Loucy (cell line): Measurements from ENCODE around the gene PCDHB11.
"Not testable (repeated sequence)": the region's sequence is repeated elsewhere in the genome, so short reads cannot be mapped to it uniquely, and the experiment has no call there.

Experiments used
- CTCF ChIP-seq: fragments of 200-600 bp; sonication (generic); conservative IDR thresholded peaks from 2 replicates; pipeline ENCODE4 v1.5.1; 2014; ENCODE audit warnings: mild to moderate bottlenecking, antibody characterized with exemption, low read length
- EZH2phosphoT487 ChIP-seq: fragments of 200-600 bp; IDR thresholded peaks from 2 replicates; pipeline ENCODE4 v1.6.1; 2018; ENCODE audit warnings: antibody characterized with exemption, mild to moderate bottlenecking, moderate library complexity, borderline replicate concordance

- TF ChIP-seq CTCF, EZH2phosphoT487: not testable (repeated sequence)
Measured at GRCh38 chr5:141235922-141236321, 36.5 kb downstream of the PCDHB11 start.
